HuH-7 (cell line): ENCODE data around the gene XPA.
A peak's percentile ranks its signal among the peaks of the same experiment; 100 is the strongest.
"Not testable (repeated sequence)": the region's sequence is repeated elsewhere in the genome, so short reads cannot be mapped to it uniquely, and the experiment has no call there.

Source experiments
- DNase-seq: peaks from one replicate; pipeline ENCODE4 v3.0.0; 2011; ENCODE audit warnings: low spot score

Gene XPA

GRCh38 chr9:97696803-97697601 lies at the start of gene XPA:
Gene XPA (minus strand): TSS chr9:97697340. CDS start chr9:97697292, 48 bp downstream.
- DNase-seq, result peak; percentile 99

DNA sequence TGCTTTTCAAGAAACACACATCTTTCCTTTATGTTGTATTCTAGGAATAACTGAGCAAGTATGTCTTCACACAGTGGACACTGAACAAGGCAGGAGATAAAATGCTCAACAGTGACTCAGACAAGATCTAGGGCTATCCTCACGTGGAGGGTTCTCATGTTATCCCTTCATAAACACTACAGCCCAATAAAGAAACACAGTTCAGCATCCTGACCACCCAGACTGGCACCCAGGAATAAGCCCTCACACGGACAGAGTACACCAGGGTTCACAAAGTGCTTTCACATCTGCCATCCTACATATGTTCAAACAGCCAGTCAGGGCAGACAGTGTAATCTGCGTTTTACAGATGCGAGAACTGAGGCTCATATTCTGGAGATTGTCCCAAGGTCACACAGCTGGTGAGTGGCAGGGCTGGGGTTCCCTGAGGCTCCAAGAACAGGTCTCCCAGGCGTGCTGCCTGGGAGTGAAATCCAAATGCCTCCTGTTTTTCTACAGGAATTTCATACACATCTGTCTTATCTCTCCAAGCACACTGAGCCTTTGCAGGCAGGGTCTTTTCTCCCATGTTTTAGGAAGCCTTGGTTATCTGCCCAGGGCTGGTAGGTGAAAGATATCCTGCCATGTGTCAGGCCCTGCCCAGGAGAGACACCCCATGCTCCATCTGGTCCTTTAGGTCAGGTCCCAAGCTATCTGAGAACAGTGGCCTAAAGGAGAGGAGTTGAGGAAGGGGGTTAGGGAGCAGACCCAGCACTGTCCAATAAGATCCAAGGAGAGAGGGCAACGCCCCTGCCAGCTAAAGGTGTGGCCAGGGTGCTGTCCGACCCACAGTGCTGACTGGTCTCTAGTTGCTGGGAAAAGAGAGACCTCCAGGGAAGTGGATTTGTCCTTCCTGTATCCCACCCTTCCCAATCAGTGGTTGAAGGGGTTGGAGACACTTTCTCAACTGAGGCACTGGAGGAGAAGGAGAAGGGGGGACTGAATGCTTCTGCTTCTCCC lies 47.9 kb upstream of the XPA start:
- no peak for DNase-seq

GRCh38 chr9:97744025-97744424 lies 46.9 kb upstream of the XPA start:
- DNase-seq, result not testable (repeated sequence)

GRCh38 chr9:97742545-97742944 lies 45.4 kb upstream of the XPA start:
- DNase-seq, result no peak

- no peak for DNase-seq
Observed at GRCh38 chr9:97741947-97742346, 44.8 kb upstream of the XPA start.

DNA sequence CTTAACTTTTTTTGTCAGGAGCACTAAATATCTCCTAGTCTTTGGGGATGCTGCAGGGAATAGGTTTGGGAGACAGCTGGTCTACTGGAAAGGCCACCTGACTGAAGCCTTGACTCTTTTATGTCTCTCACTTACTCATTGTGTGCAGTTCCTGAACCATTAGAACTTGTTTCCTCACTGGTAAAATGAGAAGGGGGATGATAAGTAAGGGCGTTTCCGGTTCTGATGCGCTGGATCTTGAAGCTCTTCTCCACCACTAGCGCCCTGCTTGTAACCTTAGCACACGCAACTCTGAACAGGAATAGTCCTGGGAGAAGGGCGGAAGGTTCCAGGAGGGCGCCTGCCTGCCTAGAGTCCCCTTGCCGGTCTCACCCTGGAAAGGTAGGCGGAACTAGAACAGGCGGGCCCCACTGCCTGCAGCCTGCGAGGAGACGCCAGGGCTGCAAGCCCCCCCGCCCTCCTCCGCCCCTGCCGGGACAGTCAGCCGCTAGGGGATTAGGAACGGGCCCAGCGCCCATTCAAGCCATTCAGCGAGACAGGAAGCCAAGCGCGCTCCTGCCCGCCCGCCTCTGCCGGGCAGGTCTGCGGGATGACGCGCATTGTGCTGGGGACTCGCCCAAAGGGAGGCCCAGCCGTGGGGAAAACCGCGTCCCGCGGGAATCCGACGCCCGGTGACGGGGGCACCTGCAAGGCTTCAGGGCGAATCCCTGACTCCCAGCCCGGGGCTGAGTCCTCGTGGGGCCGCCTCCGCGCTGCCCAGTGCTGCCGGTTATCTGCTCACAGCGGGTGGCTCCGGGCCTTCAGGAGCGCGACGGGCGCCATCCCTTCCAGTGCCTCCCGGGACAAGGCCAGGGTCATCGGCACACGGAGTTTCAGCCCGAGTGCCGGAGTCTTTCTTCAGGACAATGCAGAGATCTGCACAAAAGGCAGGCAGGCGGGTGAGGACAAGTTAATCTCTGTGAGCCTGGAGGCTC lies 44.0 kb upstream of the XPA start:
- peak; percentile 47 for DNase-seq

- peak; percentile 68 for DNase-seq
Observed at GRCh38 chr9:97737429-97737828, 40.3 kb upstream of the XPA start.

GRCh38 chr9:97735070-97735600 lies 38.0 kb upstream of the XPA start:
- no peak for DNase-seq

DNA sequence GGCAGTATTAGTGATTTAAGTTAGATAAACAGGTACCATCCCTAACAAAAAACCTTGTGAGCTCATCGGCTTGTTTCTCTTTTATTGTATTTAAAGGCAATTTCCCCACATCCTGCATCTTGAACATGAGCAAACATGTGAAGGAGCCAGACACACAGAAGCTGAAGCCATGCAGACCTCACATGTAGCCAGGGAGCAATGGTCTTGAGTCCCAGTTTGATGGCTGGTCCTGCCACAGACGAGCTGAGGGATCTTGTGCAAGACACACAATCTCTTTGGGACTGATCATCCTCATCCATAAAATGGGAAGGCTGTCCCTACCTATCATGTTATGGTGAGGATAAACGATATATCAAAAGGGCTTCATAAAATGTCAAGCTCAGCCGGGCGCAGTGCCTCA lies 29.6 kb upstream of the XPA start:
- DNase-seq, result no peak

DNA sequence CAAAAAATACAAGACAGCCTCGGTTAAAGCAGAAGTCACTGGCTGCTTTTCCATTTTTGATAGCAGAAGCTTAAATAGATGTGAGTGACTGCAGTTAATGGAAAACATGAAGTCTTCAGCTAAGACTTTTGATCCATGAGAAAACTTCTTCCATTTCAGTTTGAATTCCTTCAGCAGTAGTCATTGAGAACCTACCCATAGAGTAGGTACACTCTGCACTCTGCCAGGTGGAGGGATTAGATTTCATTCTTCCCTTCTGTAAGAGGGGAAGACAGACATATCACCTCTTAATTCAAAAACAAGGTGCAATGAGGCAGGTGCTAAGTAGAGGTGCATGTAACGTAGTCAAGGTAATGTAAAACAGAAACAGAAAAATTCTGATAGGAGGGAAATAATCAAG lies 26.7 kb upstream of the XPA start:
- no peak for DNase-seq

DNA sequence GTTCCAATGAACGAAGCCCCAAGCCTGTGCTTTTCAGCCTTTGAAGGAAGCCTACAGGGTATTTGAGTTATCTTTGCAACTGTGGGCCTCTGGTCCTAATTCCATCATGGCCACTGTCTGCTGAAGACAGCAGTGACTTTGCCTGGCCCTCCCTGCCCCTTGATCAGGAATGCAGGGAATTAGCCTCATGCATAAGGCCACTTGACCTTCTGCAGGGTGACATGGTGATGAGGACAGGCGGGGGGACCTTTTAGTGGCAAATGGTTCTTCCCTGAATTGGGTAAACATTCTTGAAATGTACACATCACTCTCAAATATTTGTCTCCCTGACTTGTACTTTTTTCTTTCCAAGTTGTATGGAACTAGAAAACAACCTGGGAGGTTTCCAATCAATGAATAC lies 25.2 kb upstream of the XPA start:
- no peak for DNase-seq

DNA sequence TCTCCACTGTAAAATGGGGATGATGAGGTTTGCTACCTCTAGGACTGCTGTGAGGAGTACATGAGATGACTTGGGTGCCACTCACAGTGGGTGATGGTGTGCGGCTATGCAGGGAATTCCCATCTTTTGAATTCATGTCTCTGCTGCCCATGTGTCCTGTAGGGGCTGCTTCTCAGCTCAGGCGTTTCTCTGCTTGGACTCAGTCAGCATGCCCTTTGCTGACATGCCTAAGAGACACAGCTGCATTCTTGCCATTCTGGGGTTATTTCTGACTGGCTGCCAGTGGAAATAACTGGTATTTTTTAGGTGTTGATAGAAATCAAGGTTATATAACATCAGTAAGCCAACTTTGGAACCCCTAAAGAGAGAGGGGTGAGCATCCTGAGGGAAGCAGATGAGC lies 24.3 kb upstream of the XPA start:
- DNase-seq, result no peak

- DNase-seq, result no peak
Observed at GRCh38 chr9:97717866-97718265, 20.7 kb upstream of the XPA start.

- no peak for DNase-seq
Observed at GRCh38 chr9:97714435-97714834, 17.3 kb upstream of the XPA start.

DNA sequence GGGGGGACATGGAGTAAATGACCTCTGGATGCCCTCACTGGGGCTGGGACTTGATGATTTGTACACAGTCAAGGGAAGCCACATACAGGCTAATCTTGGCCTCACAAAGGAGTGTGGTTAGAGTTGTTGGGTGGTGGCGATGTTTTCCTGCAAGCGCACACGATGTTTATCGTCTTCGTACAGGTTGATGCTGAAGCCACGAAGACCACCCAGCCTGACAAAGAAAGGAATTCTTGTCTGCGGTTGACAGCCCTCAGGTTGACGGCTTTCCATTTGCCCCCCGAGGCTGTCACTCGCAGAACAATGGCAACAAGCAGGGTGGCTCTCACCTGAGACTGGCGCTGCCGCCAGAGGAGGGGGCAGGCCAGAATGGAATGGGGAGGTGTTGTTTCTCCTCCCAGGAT lies 14.1 kb upstream of the XPA start:
- no peak for DNase-seq

- DNase-seq, result peak; percentile 72
Observed at GRCh38 chr9:97710356-97711222, 13.4 kb upstream of the XPA start.

DNA sequence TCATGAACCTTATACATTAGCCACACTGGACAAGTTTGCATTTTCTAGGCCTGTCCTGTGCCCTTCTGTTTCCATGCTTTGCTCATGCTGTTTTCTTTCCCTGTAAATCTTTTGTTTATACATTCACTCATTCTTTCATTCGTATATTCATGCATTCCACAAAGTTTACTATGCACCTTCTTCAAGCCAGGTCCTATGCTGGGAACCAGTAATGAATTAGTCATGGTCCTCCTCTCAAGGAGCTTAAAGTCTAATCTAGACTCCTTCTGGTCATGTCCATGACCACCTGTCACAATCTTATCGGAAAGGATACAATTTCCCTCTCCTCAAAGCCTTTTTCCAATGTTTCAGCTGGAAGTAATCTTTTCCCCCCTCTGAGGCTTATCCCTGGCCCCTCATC lies 9.1 kb upstream of the XPA start:
- no peak for DNase-seq

GRCh38 chr9:97705354-97705950 lies 8.3 kb upstream of the XPA start:
- DNase-seq, result no peak

DNA sequence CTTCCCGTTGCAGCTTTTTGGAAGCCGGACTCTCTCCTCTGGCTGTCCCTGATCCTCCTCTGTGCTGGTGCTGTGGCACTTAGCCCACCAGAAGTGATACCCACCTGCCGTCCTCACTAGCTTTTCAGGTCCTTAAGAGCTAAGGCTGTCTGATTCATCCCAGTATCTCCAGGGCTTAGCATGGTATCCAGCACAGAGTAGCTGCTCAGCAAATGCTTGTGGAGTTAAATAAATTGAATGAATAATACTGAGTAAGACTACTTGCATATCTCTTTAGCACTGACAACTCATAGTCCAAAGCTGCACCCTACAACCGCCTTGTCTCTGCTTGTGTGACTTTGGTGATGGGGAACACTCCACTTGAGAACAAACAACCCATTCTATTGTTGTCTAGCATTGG lies 7.7 kb upstream of the XPA start:
- no peak for DNase-seq

DNA sequence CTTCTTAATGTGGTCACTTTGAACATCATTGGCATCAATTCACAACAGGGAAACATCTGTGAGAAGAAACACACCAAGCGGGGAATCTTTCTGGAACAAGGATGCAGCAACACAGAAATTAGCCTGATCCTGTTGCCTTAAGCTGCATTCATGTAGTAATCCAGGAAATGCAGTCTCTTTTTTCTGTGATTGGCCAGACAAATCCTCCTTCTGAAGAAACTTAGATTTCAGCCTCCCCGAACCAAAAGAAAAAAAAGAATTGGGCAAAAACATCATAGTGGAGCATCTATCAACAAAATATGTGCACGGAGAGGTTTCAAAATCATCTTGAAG lies 7.2 kb upstream of the XPA start:
- no peak for DNase-seq
